Muscle of leg (tissue), 11 donors: ENCODE measurements around the gene GLT1D1. TPM values are rescaled to one million over a fixed set of nuclear protein-coding genes. Genes with fewer than 3 reads are reported as not detected.

Source experiments
- DNase-seq: peaks from one replicate; pipeline ENCODE4 v3.0.0; 2013
- H3K27ac ChIP-seq: one replicate; pipeline ENCODE4 v1.5.1; 2013; ENCODE audit warnings: mild to moderate bottlenecking, low read length, control low read depth
- H3K27me3 ChIP-seq: one replicate; pipeline ENCODE4 v1.6.1; 2013; ENCODE audit warnings: low read length; ENCODE audit not compliant: control insufficient read depth, insufficient read depth
- H3K36me3 ChIP-seq: one replicate; pipeline ENCODE4 v1.6.1; 2013; ENCODE audit warnings: low read length; ENCODE audit not compliant: control insufficient read depth, insufficient read depth
- H3K4me1 ChIP-seq: one replicate; pipeline ENCODE4 v1.6.1; 2013; ENCODE audit warnings: low read length; ENCODE audit not compliant: control insufficient read depth, insufficient read depth
- H3K4me3 ChIP-seq: one replicate; pipeline ENCODE4 v1.5.1; 2013; ENCODE audit warnings: low read length, control low read depth
- H3K9me3 ChIP-seq: replicated peaks from 2 replicates; pipeline ENCODE4 v1.6.1; 2013; ENCODE audit warnings: low read depth, low read length; ENCODE audit not compliant: control insufficient read depth
- WGBS: methylation state at CpG from one replicate; pipeline ENCODE4 v1.1.5; 2013; ENCODE audit warnings: missing lambda C conversion rate; ENCODE audit not compliant: insufficient coverage; 5-methylcytosine and 5-hydroxymethylcytosine counted together
- polyA plus RNA-seq, 8 donors: library from polyadenylated mRNA; unstranded; fragments of 120-200 nt; gene quantifications; one replicate each; pipeline versions ENCODE4 v1.2.1 to v1.2.3, GENCODE V29; 2013; ENCODE audit warnings: inconsistent platforms in 1 of 8, low replicate concordance in 1 of 8; ENCODE audit not compliant: insufficient read length in 8 of 8, insufficient read depth in 1 of 8
- total RNA-seq: library from RNA; stranded (reverse); fragments of 120-200 nt; gene quantifications from one replicate; pipeline ENCODE4 v1.2.4, GENCODE V29; 2013

Gene GLT1D1
- total and polyA plus RNA-seq, 9 donors, result 0.71 to 1.7 (median 1.0) TPM

- Histone ChIP-seq H3K9me3 (no peaks in the 10 kb centered on the region), H3K4me1 (peaks cover 25% of the 10 kb centered on the region), H3K27ac (no peak overlapping the region), H3K4me3 (no peak overlapping the region), H3K36me3 (no peaks in the 10 kb centered on the region), H3K27me3 (peaks cover 31% of the 10 kb centered on the region)
- DNase-seq, result no peak
- WGBS, result 47% methylated on average over 11 of the region's 11 CpGs
These were observed 118.5 kb downstream of the GLT1D1 start for GRCh38 chr12:128971802-128972201.

- no peaks in the 10 kb centered on the region for H3K9me3 ChIP-seq
- no peak for DNase-seq
- no peak overlapping the region for H3K27ac ChIP-seq
- no peaks in the 10 kb centered on the region for H3K36me3 ChIP-seq
- peaks cover 32% of the 10 kb centered on the region for H3K27me3 ChIP-seq
- peaks cover 25% of the 10 kb centered on the region for H3K4me1 ChIP-seq
- H3K4me3 ChIP-seq, result no peak overlapping the region
- 72% methylated on average over 15 of the region's 20 CpGs for WGBS
These were observed 120.8 kb downstream of the GLT1D1 start for GRCh38 chr12:128973883-128974681.

- Histone ChIP-seq H3K27ac (no peak overlapping the region), H3K4me1 (peaks cover 18% of the 10 kb centered on the region), H3K27me3 (peaks cover 26% of the 10 kb centered on the region), H3K4me3 (no peak overlapping the region), H3K36me3 (no peaks in the 10 kb centered on the region), H3K9me3 (no peaks in the 10 kb centered on the region)
- DNase-seq, result no peak
- WGBS, result 76% methylated on average over 7 of the region's 11 CpGs
These were observed 121.6 kb downstream of the GLT1D1 start for GRCh38 chr12:128974881-128975280.

- Histone ChIP-seq H3K27ac (no peak overlapping the region), H3K4me3 (no peak overlapping the region), H3K9me3 (no peaks in the 10 kb centered on the region), H3K4me1 (peaks cover 5% of the 10 kb centered on the region), H3K27me3 (peaks cover 21% of the 10 kb centered on the region), H3K36me3 (no peaks in the 10 kb centered on the region)
- 18% methylated on average over 9 of the region's 22 CpGs for WGBS
- peak; percentile 62 for DNase-seq
These were observed 123.0 kb downstream of the GLT1D1 start for GRCh38 chr12:128976120-128976738.

GRCh38 chr12:128977441-128977840 lies 124.2 kb downstream of the GLT1D1 start:
- H3K9me3 ChIP-seq, result no peaks in the 10 kb centered on the region
- DNase-seq, result no peak
- no peaks in the 10 kb centered on the region for H3K4me1 ChIP-seq
- H3K27me3 ChIP-seq, result peaks cover 28% of the 10 kb centered on the region
- H3K36me3 ChIP-seq, result no peaks in the 10 kb centered on the region
- no peak overlapping the region for H3K27ac ChIP-seq
- no CpG with 5 or more reads among the region's 6 CpGs for WGBS
- H3K4me3 ChIP-seq, result no peak overlapping the region

- no peak overlapping the region for H3K4me3 ChIP-seq
- no peak overlapping the region for H3K27ac ChIP-seq
- H3K9me3 ChIP-seq, result no peaks in the 10 kb centered on the region
- peaks cover 28% of the 10 kb centered on the region for H3K27me3 ChIP-seq
- H3K36me3 ChIP-seq, result no peaks in the 10 kb centered on the region
- H3K4me1 ChIP-seq, result no peaks in the 10 kb centered on the region
- WGBS, result 65% methylated on average over 11 of the region's 14 CpGs
- DNase-seq, result no peak
These were observed 124.8 kb downstream of the GLT1D1 start for GRCh38 chr12:128978067-128978466.

GRCh38 chr12:128980623-128981022 lies 127.3 kb downstream of the GLT1D1 start:
- no peaks in the 10 kb centered on the region for H3K9me3 ChIP-seq
- H3K27me3 ChIP-seq, result peaks cover 13% of the 10 kb centered on the region
- H3K4me3 ChIP-seq, result no peak overlapping the region
- no peaks in the 10 kb centered on the region for H3K4me1 ChIP-seq
- DNase-seq, result no peak
- H3K27ac ChIP-seq, result no peak overlapping the region
- 61% methylated on average over 14 of the region's 15 CpGs for WGBS
- H3K36me3 ChIP-seq, result no peaks in the 10 kb centered on the region

GRCh38 chr12:128981971-128982533 lies 128.8 kb downstream of the GLT1D1 start:
- H3K27me3 ChIP-seq, result peaks cover 8% of the 10 kb centered on the region

GRCh38 chr12:128982933-128983332 lies 129.7 kb downstream of the GLT1D1 start:
- no peak for DNase-seq
- H3K4me3 ChIP-seq, result no peak overlapping the region
- WGBS, result 52% methylated on average over 5 of the region's 9 CpGs
- H3K36me3 ChIP-seq, result no peaks in the 10 kb centered on the region
- no peak overlapping the region for H3K27ac ChIP-seq
- H3K27me3 ChIP-seq, result peaks cover 8% of the 10 kb centered on the region
- H3K9me3 ChIP-seq, result no peaks in the 10 kb centered on the region
- H3K4me1 ChIP-seq, result no peaks in the 10 kb centered on the region

More at GRCh38 chr12:128981971-128982533, 128.8 kb downstream of the GLT1D1 start:
- WGBS, result 43% methylated on average over 3 of the region's 8 CpGs
- H3K4me3 ChIP-seq, result no peak overlapping the region
- H3K27ac ChIP-seq, result no peak overlapping the region
- H3K36me3 ChIP-seq, result no peaks in the 10 kb centered on the region
- H3K4me1 ChIP-seq, result no peaks in the 10 kb centered on the region
- no peaks in the 10 kb centered on the region for H3K9me3 ChIP-seq
- DNase-seq, result no peak

GRCh38 chr12:128983371-128983770 lies 130.1 kb downstream of the GLT1D1 start:
- Histone ChIP-seq H3K9me3 (no peaks in the 10 kb centered on the region), H3K36me3 (no peaks in the 10 kb centered on the region), H3K27me3 (peaks cover 8% of the 10 kb centered on the region), H3K27ac (no peak overlapping the region), H3K4me3 (no peak overlapping the region), H3K4me1 (no peaks in the 10 kb centered on the region)
- no peak for DNase-seq
- 80% methylated on average over 12 of the region's 14 CpGs for WGBS
